Activated B cell treated with CpG ODN at 0.5 μM for 24 hours (primary cell): Measurements from ENCODE around the gene MED26. TPM values are rescaled to one million over a fixed set of nuclear protein-coding genes. Genes with fewer than 3 reads are reported as not detected.
"Not testable (repeated sequence)": the region's sequence is repeated elsewhere in the genome, so short reads cannot be mapped to it uniquely, and the experiment has no call there.

Experiments used
- ATAC-seq: fragments of 200-7000 bp; cut with Tn5 transposase; one replicate; pipeline ENCODE4 v1.10.0; 2021; ENCODE audit warnings: low read depth, mild to moderate bottlenecking, moderate library complexity
- CTCF ChIA-PET: fragments of 350-600 bp; sonication (Branson Sonifier 250); formaldehyde crosslinking; loops from one replicate; lab custom pipeline; 2021; ENCODE audit warnings: antibody characterized with exemption; lab: Charles Lee
- POLR2A ChIA-PET: fragments of 350-600 bp; sonication (Branson Sonifier 250); formaldehyde crosslinking; loops from one replicate; lab custom pipeline; 2021; ENCODE audit warnings: antibody characterized with exemption; lab: Charles Lee
- DNase-seq: peaks from one replicate; pipeline ENCODE4 v3.0.0; 2022
- H3K27ac Mint-ChIP-seq: one replicate; pipeline ENCODE4 v1.8.0; 2020; ENCODE audit warnings: mixed read lengths
- H3K27me3 Mint-ChIP-seq: one replicate; pipeline ENCODE4 v1.8.0; 2021; ENCODE audit warnings: mixed read lengths
- H3K36me3 Mint-ChIP-seq: one replicate; pipeline ENCODE4 v1.8.0; 2021; ENCODE audit warnings: low read depth, mixed read lengths
- H3K4me1 Mint-ChIP-seq: one replicate; pipeline ENCODE4 v1.8.0; 2021; ENCODE audit warnings: mixed read lengths
- H3K4me3 Mint-ChIP-seq: one replicate; pipeline ENCODE4 v1.8.0; 2020; ENCODE audit warnings: mild to moderate bottlenecking, mixed read lengths
- H3K9me3 Mint-ChIP-seq: one replicate; pipeline ENCODE4 v1.8.0; 2020; ENCODE audit warnings: mixed read lengths
- CTCF ChIP-seq: fragments of 200-600 bp; IDR thresholded peaks from one replicate; pipeline ENCODE4 v1.8.0; 2022; ENCODE audit warnings: antibody characterized with exemption, mild to moderate bottlenecking
- intact Hi-C: fragments of 100-400 bp; cut with micrococcal nuclease; formaldehyde crosslinking; loops from one replicate; pipeline ENCODE4 v1.15.1; 2024
- total RNA-seq: library from RNA; stranded (reverse); gene quantifications from 2 replicates; pipeline ENCODE4 v1.2.3, GENCODE V29; 2022

Gene MED26
- total RNA-seq, 1 donor from 2014 or later: 32.0 TPM

DNA sequence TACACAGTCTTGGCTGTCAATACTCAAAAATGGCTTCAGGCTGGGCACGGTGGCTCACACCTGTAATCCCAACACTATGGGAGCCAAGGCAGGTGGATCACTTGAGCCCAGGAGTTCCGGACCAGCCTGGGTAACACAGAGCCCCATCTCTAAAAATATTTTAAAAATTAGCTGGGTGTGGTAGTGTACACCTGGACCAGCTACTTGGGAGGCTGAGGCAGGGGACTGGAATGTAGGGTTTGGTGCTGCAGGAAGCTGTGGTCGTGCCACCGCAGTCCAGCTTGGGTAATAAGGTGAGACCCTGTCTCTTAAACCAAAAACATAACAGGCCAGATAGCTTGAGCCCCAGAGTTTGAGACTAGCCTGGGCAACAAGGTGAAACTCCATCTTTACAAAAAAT is 79.0 kb downstream of the MED26 start:
- H3K27me3 Mint-ChIP-seq: no peaks in the 10 kb centered on the region
- DNase-seq (no peak), ATAC-seq (no peak)
- no peak for TF ChIP-seq CTCF
- no peak overlapping the region for H3K4me3 Mint-ChIP-seq
- H3K9me3 Mint-ChIP-seq: no peaks in the 10 kb centered on the region
- CTCF ChIA-PET: no interaction called here
- intact Hi-C loops: no loop called here
- H3K36me3 Mint-ChIP-seq: peaks cover 33% of the 10 kb centered on the region
- no peak overlapping the region for H3K27ac Mint-ChIP-seq
- POLR2A ChIA-PET: interaction anchor here (0.6 kb wide), 1 partner anchor 35 kb away, joined by 4 read pairs; no protein-coding TSS in a partner anchor
- peaks cover 14% of the 10 kb centered on the region for H3K4me1 Mint-ChIP-seq

DNA sequence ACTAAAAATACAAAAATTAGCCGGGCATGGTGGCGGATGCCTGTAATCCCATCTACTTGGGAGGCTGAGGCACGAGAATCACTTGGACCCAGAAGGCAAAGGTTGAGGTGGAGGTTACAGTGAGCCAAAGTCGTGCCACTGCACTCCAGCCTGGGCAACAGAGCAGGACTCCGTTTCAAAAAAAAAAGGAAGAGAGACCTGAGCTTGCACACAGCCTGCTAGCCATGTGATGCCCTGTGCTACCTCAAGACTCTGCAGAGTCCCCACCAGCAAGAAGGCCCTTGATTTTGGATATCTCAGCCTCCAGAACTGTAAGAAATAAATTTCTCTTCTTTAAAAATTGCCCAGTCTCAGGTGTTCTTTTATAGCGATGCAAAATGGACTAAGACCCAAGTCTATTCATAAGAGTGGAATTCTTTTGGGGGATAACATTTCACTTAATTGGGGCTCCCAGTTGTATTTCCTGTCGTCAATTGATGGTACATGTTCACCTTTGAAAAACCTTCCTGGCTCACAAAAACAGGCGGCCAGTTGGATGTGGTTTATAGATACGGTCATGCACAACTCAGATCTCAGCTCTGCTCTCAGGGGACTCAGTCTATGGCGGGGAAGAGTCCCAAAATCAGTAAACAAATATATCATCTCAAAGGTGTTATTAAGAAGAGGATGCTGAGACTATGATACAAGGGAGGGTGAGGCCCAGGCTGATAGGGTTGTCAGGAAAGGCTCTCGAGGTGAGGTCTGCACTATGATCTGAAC is 83.4 kb downstream of the MED26 start:
- intact Hi-C loops: no loop called here
- CTCF ChIA-PET: no interaction called here
- Mint-ChIP-seq H3K4me1 (peaks cover 42% of the 10 kb centered on the region), H3K36me3 (peaks cover 12% of the 10 kb centered on the region), H3K9me3 (no peaks in the 10 kb centered on the region), H3K27me3 (no peaks in the 10 kb centered on the region), H3K27ac (peak overlapping the region; percentile 83), H3K4me3 (peak overlapping the region; percentile 41)
- DNase-seq (no peak), ATAC-seq (peak; percentile 15)
- no peak for TF ChIP-seq CTCF
- POLR2A ChIA-PET: interaction anchor here (0.7 to 5.4 kb wide), 4 partner anchors 28 to 117 kb away, joined by 3 to 93 read pairs (median 6); partner anchors contain the start of genes C19orf44, CALR3 and SLC35E1

DNA sequence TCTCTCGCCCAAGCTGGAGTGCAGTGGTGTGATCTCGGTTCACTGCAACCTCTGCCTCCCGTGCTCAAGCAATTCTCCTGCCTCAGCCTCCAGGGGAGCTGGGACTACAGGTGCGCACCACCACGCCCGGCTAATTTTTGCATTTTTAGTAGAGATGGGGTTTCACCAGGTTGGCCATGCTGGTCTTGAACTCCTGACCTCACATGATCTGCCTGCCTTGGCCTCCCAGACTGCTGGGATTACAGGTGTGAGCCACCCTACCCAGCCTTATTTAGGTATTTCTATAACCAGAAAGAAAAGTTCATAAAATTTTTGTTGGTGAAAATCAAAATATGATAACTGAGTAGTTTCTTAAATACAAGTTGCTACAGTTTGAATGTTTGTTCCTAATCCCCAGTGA is 84.3 kb downstream of the MED26 start:
- H3K4me1 Mint-ChIP-seq: peaks cover 49% of the 10 kb centered on the region
- CTCF ChIA-PET: not testable (repeated sequence)
- POLR2A ChIA-PET: interaction anchor here (0.6 to 5.4 kb wide), 12 partner anchors 15 to 388 kb away, joined by 3 to 93 read pairs (median 4); partner anchors contain the start of gene MED26

GRCh38 chr19:16542910-16543472 is 85.0 kb downstream of the MED26 start:
- no peak for ATAC-seq
- ChIA-PET CTCF (interaction anchor here (0.6 kb wide), 1 partner anchor 804 kb away, joined by 4 read pairs; no protein-coding TSS in a partner anchor), POLR2A (interaction anchor here (0.5 to 5.4 kb wide), 19 partner anchors 14 to 1240 kb away, joined by 3 to 93 read pairs (median 3); partner anchors contain the start of genes KLF2 and MED26)
- Mint-ChIP-seq H3K4me1 (peaks cover 54% of the 10 kb centered on the region), H3K9me3 (no peaks in the 10 kb centered on the region), H3K27ac (peak overlapping the region; percentile 76), H3K27me3 (no peaks in the 10 kb centered on the region), H3K36me3 (peaks cover 26% of the 10 kb centered on the region), H3K4me3 (peak overlapping the region; percentile 86)
- DNase-seq: no peak
- TF ChIP-seq CTCF: no peak
- intact Hi-C loops: loop anchor here (1.0 to 2.0 kb wide), 9 partner anchors 29 to 354 kb away; partner anchors contain the start of genes AP1M1, C19orf44, CALR3 and MED26

More for the DNA sequence above, 84.3 kb downstream of the MED26 start:
- not testable (repeated sequence) for H3K9me3 Mint-ChIP-seq, ATAC-seq, H3K27me3 Mint-ChIP-seq, DNase-seq
- Mint-ChIP-seq H3K27ac (peak overlapping the region; percentile 76), H3K36me3 (peaks cover 18% of the 10 kb centered on the region), H3K4me3 (peak overlapping the region; percentile 86)
- intact Hi-C loops: loop anchor here (2.0 kb wide), 2 partner anchors 97 to 347 kb away; partner anchors contain the start of gene AP1M1

GRCh38 chr19:16542045-16542909 is 85.7 kb downstream of the MED26 start, which contains the start of gene CHERP:
CHERP (minus strand) TSS chr19:16542437; CDS start chr19:16542378, 59 bp downstream.
- peak within 1 kb of the TSS; percentile 76 for H3K27ac Mint-ChIP-seq
- CTCF ChIA-PET: interaction anchor here (0.6 kb wide), 1 partner anchor 805 kb away, joined by 4 read pairs; no protein-coding TSS in a partner anchor
- intact Hi-C loops: loop anchor here (1.0 to 2.0 kb wide), 9 partner anchors 30 to 355 kb away; partner anchors contain the start of genes AP1M1, C19orf44, CALR3 and MED26
- peaks cover 61% of the 10 kb centered on the region for H3K4me1 Mint-ChIP-seq
- POLR2A ChIA-PET: interaction anchor here (0.5 to 5.4 kb wide), 16 partner anchors 10 to 1241 kb away, joined by 3 to 93 read pairs (median 4); partner anchors contain the start of genes C19orf44, CALR3, KLF2 and MED26
- peak; percentile 93 for DNase-seq
- no peak for TF ChIP-seq CTCF
- H3K4me3 Mint-ChIP-seq: peak within 1 kb of the TSS; percentile 86
- no peaks in the 10 kb centered on the region for H3K27me3 Mint-ChIP-seq
- ATAC-seq: peak; percentile 82
- no peaks in the 10 kb centered on the region for H3K9me3 Mint-ChIP-seq
- peaks cover 33% of the 10 kb centered on the region for H3K36me3 Mint-ChIP-seq
